WI38 (cell line): ENCODE data around the gene CSNK1G2.

Experiments used
- H3K4me3 ChIP-seq: 2 replicates; pipeline ENCODE4 v1.5.1; 2011; ENCODE audit warnings: low read depth, mild to moderate bottlenecking, control low read depth, low read length
- TF ChIP-seq, protein P1 (sequence below): IDR thresholded peaks from 2 replicates; pipeline ENCODE4 v1.5.1; 2012; ENCODE audit warnings: low read depth, mild to moderate bottlenecking, control low read depth, low read length

Gene CSNK1G2

DNA sequence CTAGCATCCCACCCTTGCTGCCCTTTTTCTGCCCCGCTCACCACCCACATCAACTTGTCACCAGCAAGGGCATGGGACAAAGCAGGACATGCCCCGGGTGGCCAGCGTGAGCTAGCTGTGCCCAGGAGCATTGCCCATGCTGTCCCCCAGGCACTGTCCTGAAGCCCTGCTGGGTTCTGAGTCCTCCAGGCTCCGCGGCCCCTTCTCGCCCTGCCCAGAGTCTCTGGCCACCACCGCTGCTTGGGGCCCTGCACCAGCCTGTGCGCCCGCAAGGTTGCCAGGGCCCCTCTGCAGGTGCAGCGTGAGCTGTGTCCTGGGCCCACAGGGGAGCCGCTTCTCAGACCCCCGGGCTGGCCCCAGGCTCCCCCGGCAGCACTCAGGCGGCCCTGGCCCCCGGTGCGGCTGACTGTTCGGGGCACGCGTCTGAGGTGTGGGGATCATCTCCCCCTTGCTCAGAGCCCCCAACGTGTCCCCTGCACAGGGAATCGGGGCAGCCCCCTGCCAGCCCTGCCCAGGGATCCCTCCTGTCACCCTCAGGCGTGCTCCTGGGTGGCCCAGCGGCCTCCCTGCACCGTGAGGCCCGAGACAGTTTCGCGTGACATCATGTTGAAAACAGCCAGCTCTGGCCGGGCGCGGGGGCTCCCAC lies 4.1 kb downstream of the CSNK1G2 start:
- no peak overlapping the region for H3K4me3 ChIP-seq
- TF ChIP-seq, protein P1, sequence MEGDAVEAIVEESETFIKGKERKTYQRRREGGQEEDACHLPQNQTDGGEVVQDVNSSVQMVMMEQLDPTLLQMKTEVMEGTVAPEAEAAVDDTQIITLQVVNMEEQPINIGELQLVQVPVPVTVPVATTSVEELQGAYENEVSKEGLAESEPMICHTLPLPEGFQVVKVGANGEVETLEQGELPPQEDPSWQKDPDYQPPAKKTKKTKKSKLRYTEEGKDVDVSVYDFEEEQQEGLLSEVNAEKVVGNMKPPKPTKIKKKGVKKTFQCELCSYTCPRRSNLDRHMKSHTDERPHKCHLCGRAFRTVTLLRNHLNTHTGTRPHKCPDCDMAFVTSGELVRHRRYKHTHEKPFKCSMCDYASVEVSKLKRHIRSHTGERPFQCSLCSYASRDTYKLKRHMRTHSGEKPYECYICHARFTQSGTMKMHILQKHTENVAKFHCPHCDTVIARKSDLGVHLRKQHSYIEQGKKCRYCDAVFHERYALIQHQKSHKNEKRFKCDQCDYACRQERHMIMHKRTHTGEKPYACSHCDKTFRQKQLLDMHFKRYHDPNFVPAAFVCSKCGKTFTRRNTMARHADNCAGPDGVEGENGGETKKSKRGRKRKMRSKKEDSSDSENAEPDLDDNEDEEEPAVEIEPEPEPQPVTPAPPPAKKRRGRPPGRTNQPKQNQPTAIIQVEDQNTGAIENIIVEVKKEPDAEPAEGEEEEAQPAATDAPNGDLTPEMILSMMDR, result no peak

DNA sequence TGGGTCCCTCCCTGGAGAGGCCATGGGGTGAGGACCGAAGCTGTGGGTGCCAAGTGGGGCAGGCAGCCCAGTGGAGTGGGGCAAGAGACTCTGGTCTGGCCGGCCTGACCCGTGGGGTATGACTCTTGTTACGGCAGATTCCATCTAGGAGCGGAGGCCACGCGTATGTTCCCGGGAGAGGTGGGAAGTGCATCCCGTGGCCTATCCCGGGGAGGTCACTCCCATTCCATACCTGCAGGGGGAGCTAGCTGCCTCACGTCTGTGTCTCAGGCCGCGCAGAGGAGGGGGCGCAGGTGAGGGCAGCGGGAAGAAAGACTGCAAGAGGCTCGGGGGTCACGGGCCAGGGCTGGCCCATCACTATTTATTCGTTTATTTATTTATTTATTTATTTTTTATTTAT lies 4.9 kb downstream of the CSNK1G2 start:
- H3K4me3 ChIP-seq, result no peak overlapping the region

DNA sequence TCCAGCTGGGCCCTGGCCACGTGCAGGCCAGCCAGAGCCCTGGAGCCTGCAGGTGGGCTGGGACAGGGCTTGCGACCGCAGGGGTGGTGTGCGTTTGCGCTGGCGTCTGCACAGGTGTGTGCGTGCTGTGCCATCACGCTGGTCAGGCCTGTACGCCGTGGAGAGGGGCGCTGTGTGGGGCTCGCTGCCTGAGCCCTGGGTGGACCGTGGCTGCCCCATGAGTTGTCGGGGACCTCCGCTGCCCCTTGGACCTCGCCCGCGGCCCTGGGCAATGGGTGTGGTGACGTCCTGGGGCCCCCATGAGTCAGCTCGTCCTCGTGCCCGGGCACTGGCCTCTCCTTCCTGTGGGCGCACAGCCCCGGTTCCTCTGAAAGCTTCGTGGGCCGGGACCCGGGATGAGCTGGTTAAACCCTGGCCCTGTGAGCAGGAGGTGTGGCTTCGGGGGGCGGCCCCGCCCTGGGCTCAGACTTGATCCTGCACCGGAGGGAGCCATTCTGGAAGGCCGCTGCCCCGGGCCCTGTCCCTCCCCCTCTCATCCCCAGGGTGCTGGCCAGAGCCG lies 6.8 kb downstream of the CSNK1G2 start:
- no peak overlapping the region for H3K4me3 ChIP-seq
- TF ChIP-seq, protein P1, result no peak

More for the DNA sequence above, 4.9 kb downstream of the CSNK1G2 start:
- TF ChIP-seq, protein P1, result no peak; the same call in 1 of the 2 replicates

DNA sequence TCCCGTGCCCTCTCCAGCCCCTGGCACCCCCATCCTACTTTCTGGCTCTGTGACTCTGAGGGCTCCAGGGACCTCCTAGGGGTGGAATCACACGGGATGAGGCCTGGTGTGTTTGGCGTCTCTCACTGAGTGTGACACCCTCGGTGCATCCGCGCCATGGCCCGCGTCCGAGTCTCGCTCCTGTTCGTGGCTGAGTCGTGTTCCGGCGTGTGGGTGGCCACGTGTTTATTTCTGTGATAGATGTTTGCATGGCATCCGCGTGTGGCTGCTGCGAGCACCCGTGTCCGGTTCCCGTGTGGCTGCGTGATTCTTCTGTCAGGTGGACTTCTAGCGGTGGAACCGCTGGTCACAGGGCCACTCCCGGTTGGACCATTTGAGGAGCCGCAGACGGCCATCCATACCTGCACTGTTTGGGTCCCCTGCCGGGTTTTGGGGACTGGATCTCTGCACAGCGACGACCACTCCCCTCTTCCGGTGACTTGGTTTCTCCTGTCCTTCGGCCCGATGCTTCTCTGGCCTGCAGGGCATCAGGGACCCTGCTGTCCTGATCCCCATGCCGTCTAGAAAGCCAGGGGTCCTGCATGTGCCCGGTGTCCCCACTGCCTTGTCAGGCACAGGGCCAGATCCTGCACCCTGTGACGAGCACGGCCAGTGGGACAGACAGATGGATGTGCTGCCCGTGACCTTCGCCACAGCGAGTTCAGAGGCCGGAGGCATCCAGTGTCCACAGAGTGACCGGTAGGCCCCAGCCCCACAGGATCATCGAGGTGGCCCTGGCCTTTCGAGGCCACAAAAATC lies 8.5 kb downstream of the CSNK1G2 start:
- no peak overlapping the region for H3K4me3 ChIP-seq
- TF ChIP-seq, protein P1, result no peak

DNA sequence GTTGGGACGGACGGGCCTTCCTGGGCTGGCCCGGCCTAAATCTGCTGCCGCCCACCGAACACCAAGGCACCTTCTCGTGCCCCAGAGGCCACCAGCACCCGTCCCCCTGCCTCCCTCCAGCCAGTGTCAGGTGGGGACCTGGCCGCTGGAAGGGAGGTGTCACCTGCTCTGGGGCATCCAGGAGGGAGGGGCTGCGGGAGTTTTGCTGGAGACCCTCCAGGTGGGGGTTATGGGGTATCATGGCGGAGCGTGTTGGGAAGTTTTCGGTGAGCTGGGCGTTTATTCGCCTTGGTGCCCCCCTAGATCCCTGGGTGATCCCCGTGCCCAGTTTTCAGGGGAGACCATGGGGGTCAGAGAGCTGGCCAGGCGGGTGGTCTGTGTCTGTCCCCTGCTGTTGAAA lies 9.7 kb downstream of the CSNK1G2 start:
- no peak overlapping the region for H3K4me3 ChIP-seq
- TF ChIP-seq, protein P1, result no peak

DNA sequence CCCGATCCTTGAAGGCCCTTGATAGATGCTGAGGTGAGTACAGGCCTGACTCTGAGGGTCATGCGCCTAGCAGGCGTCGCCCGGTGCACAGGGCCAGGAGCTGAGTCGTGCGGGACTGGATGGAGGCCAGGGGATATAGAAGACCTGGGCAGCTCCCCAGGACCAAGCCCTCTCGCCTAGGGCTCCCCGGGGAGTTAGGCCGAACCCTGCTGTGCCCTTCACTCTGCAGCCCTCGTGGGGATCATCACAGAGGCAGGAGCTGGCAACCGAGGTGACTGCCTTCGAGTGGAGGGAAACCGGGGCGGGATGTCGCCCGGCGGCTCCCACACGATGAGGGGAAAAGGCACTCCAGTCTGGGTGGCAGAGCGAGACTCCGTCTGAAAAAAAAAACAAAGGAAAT lies 11.7 kb downstream of the CSNK1G2 start:
- H3K4me3 ChIP-seq, result no peak overlapping the region
- TF ChIP-seq, protein P1, result no peak

DNA sequence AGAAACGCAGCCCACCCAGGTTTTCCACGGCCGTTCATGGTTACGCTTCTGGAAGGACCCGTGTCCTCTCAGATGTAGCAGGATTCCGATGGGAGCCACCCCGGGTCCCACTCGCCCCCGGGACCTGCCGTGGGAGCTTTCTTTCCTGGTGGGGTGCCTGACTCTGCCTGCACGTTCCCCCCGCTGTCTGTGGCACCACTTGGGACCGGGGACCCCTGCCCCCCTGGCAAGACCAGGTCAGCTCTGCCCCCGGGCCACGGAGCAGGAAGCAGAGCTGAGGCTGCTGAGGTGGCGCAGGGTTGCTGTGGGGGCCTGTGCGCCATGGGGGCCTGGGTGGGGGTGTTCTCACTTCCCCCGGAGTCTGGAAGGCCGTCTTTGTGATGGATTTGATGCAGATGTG lies 12.1 kb downstream of the CSNK1G2 start:
- TF ChIP-seq, protein P1, result no peak
- H3K4me3 ChIP-seq, result no peak overlapping the region
